GM23338 (cell line): ENCODE data around the gene COL8A1. TPM values are rescaled to one million over a fixed set of nuclear protein-coding genes. Genes with fewer than 3 reads are reported as not detected.

ENCODE experiments used
- CREB1 ChIP-seq: fragments of 250-450 bp; sonication (Bioruptor Pico); IDR thresholded peaks from 2 replicates; pipeline ENCODE4 v1.5.0; 2020; ENCODE audit warnings: low read depth, mild to moderate bottlenecking, moderate library complexity
- JUNB ChIP-seq: IDR thresholded peaks from one replicate; pipeline ENCODE4 v1.6.1; 2016; ENCODE audit warnings: antibody characterized with exemption; ENCODE audit not compliant: unreplicated experiment
- POLR2AphosphoS5 ChIP-seq: IDR thresholded peaks from 2 replicates; pipeline ENCODE4 v1.6.1; 2016; ENCODE audit warnings: antibody characterized with exemption, low read depth
- REST ChIP-seq: IDR thresholded peaks from one replicate; pipeline ENCODE4 v1.6.1; 2018; ENCODE audit warnings: antibody characterized with exemption; ENCODE audit not compliant: unreplicated experiment
- STAT1 ChIP-seq: IDR thresholded peaks from one replicate; pipeline ENCODE4 v1.6.1; 2016; ENCODE audit warnings: antibody characterized with exemption; ENCODE audit not compliant: unreplicated experiment
- ZNF114 ChIP-seq: fragments of 250-450 bp; sonication (Bioruptor Pico); IDR thresholded peaks from 2 replicates; pipeline ENCODE4 v1.5.0; 2020; ENCODE audit warnings: mild to moderate bottlenecking, moderate library complexity
- ZNF462 ChIP-seq: fragments of 250-450 bp; sonication (Bioruptor Pico); IDR thresholded peaks from 2 replicates; pipeline ENCODE4 v1.5.0; 2020; ENCODE audit warnings: mild to moderate bottlenecking, moderate library complexity
- polyA plus RNA-seq: library from polyadenylated mRNA; unstranded; fragments of >200 nt; fragmentation: Nextera tagmentation; extraction: Ambion mirVana; gene quantifications from 2 replicates; pipeline ENCODE4 v1.2.1, GENCODE V29; 2016
- total RNA-seq: library from RNA; depleted of rRNA; stranded (reverse); fragments of >200 nt; shearing (Covaris generic); gene quantifications from 2 replicates; pipeline ENCODE4 v1.2.3, GENCODE V29; 2014
- TF ChIP-seq, protein P1 (sequence below), 2 experiments: fragments of 200-600 bp in 1 of 2; sonication (generic) in 1 of 2; conservative IDR thresholded peaks; 2 replicates each; pipeline versions ENCODE4 v1.5.1 to v1.6.1; 2016 to 2017; ENCODE audit warnings: antibody characterized with exemption in 2 of 2, low read depth in 2 of 2, mild to moderate bottlenecking in 2 of 2, moderate library complexity in 1 of 2

COL8A1 gene
- total and polyA plus RNA-seq, 2 experiments from 2014 or later = 0.26 to 0.97 TPM

- TF ChIP-seq ZNF462 (no peak), ZNF114 (CRISPR knock-in tag) (no peak), CREB1 (CRISPR knock-in tag) (no peak), POLR2AphosphoS5 (no peak), STAT1 (no peak), REST (no peak), JUNB (no peak)
- TF ChIP-seq, protein P1, sequence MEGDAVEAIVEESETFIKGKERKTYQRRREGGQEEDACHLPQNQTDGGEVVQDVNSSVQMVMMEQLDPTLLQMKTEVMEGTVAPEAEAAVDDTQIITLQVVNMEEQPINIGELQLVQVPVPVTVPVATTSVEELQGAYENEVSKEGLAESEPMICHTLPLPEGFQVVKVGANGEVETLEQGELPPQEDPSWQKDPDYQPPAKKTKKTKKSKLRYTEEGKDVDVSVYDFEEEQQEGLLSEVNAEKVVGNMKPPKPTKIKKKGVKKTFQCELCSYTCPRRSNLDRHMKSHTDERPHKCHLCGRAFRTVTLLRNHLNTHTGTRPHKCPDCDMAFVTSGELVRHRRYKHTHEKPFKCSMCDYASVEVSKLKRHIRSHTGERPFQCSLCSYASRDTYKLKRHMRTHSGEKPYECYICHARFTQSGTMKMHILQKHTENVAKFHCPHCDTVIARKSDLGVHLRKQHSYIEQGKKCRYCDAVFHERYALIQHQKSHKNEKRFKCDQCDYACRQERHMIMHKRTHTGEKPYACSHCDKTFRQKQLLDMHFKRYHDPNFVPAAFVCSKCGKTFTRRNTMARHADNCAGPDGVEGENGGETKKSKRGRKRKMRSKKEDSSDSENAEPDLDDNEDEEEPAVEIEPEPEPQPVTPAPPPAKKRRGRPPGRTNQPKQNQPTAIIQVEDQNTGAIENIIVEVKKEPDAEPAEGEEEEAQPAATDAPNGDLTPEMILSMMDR (conservative IDR thresholded peaks at IDR 0.05; ENCODE audit: low read depth in 2 of 2) = no peak
These were observed 21.6 kb downstream of the COL8A1 start (continued) for GRCh38 chr3:99659951-99660350.
